Spleen (tissue), 7 donors: ENCODE data around the gene MRC2.
"Not testable (repeated sequence)": the region's sequence is repeated elsewhere in the genome, so short reads cannot be mapped to it uniquely, and the experiment has no call there.

Experiments
- CTCF ChIP-seq, 11 experiments: fragments of 200-600 bp in 7 of 11; fragments of 450-650 bp in 4 of 11; sonication (generic) in 4 of 11; IDR thresholded peaks in 8 of 11; conservative IDR thresholded peaks in 3 of 11; 1 replicate in 7 of 11; 2 replicates in 4 of 11; pipeline versions ENCODE4 v1.4.0 to v1.8.0; 2016 to 2021; ENCODE audit warnings: antibody characterized with exemption in 11 of 11, inconsistent platforms in 4 of 11, mild to moderate bottlenecking in 1 of 11
- POLR2AphosphoS5 ChIP-seq, 3 donors: sonication (generic); formaldehyde crosslinking; IDR thresholded peaks; one replicate each; pipeline ENCODE4 v1.5.1; 2017; ENCODE audit warnings: antibody characterized with exemption in 3 of 3
- donor health status: DM: no; HTN: no; CAD: no; lungs with moderate emphysema.
- donor health status: DM: no; HTN: no; CAD: no.
- donor health status: DM: no; HTN: no; CAD: no.

DNA sequence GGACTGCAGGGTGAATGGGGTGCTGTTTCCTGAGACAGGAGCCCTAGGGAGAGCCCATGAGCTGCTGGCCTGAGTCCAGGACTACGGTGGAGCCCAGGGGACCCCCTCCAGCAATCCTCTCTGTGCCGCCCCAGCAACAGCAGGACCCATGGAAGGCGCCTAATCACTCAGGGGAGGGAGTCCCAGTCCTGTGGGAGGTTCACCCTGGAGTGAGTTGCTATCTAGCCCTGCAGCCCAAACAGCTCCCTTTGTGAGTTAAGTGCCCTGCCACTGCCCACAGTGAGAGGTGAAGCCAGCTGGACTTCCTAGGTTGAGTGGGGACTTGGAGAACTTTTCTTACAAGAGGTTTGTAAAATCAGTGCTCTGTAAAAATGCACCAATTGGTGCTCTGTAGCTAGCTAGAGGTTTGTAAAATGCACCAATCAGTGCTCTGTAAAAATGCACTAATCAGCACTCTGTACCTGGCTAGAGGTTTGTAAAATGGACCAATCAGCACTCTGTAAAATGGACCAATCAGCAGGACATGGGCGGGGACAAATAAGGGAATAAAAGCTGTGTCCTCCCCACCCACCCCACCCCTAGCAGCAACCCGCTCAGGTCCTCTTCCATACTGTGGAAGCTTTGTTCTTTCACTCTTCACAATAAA is 67.7 kb downstream of the MRC2 start:
- TF ChIP-seq POLR2AphosphoS5 (IDR thresholded peaks at IDR 0.05); CTCF (IDR thresholded peaks at IDR 0.05 in 8 of 11, conservative IDR thresholded peaks at IDR 0.05 in 3 of 11): not testable (repeated sequence)
